Mesendoderm (in vitro differentiated cells): ENCODE results near the gene FOSB.

ENCODE experiments used
- DNase-seq: peaks from one replicate; pipeline ENCODE4 v3.0.0; 2013
- H2AK5ac ChIP-seq: 2 replicates; pipeline ENCODE4 v1.6.1; 2013; ENCODE audit warnings: low read length, inconsistent platforms
- H2BK120ac ChIP-seq: 2 replicates; pipeline ENCODE4 v1.6.1; 2013; ENCODE audit warnings: low read depth, mild to moderate bottlenecking, low read length, moderate library complexity, mixed read lengths
- H2BK15ac ChIP-seq: replicated peaks from 2 replicates; pipeline ENCODE4 v1.6.1; 2013; ENCODE audit warnings: low read depth, mild to moderate bottlenecking, moderate library complexity
- H2BK5ac ChIP-seq: 2 replicates; pipeline ENCODE4 v1.6.1; 2013; ENCODE audit warnings: low read length, inconsistent platforms
- H3K18ac ChIP-seq: 2 replicates; pipeline ENCODE4 v1.6.1; 2013; ENCODE audit warnings: mild to moderate bottlenecking, low read length, mixed read lengths
- H3K23ac ChIP-seq: one replicate; pipeline ENCODE4 v1.6.1; 2013; ENCODE audit warnings: low read length
- H3K27ac ChIP-seq: 2 replicates; pipeline ENCODE4 v1.5.1; 2013; ENCODE audit warnings: low read depth, mild to moderate bottlenecking, inconsistent platforms, low read length, moderate library complexity
- H3K27me3 ChIP-seq: 2 replicates; pipeline ENCODE4 v1.6.1; 2013; ENCODE audit warnings: low read length, control low read depth, mild to moderate bottlenecking, inconsistent platforms; ENCODE audit not compliant: insufficient read depth, poor library complexity
- H3K36me3 ChIP-seq: 2 replicates; pipeline ENCODE4 v1.6.1; 2013; ENCODE audit warnings: low read length, inconsistent platforms; ENCODE audit not compliant: control insufficient read depth, insufficient read depth
- H3K4ac ChIP-seq: one replicate; pipeline ENCODE4 v1.6.1; 2013; ENCODE audit warnings: low read depth, mild to moderate bottlenecking, low read length, moderate library complexity
- H3K4me1 ChIP-seq: 2 replicates; pipeline ENCODE4 v1.6.1; 2013; ENCODE audit warnings: low read depth, low read length, inconsistent platforms; ENCODE audit not compliant: control insufficient read depth
- H3K4me2 ChIP-seq: 2 replicates; pipeline ENCODE4 v1.6.1; 2013; ENCODE audit warnings: low read length
- H3K4me3 ChIP-seq: 2 replicates; pipeline ENCODE4 v1.5.1; 2013; ENCODE audit warnings: mild to moderate bottlenecking, low read length
- H3K56ac ChIP-seq: one replicate; pipeline ENCODE4 v1.6.1; 2013; ENCODE audit warnings: low read length
- H3K79me1 ChIP-seq: 2 replicates; pipeline ENCODE4 v1.6.1; 2013; ENCODE audit warnings: low read length, inconsistent platforms
- H3K79me2 ChIP-seq: 2 replicates; pipeline ENCODE4 v1.6.1; 2013; ENCODE audit warnings: mild to moderate bottlenecking, low read length; ENCODE audit not compliant: control insufficient read depth, insufficient read depth
- H3K9ac ChIP-seq: 2 replicates; pipeline ENCODE4 v1.6.1; 2013; ENCODE audit warnings: low read length, inconsistent platforms
- H4K5ac ChIP-seq: one replicate; pipeline ENCODE4 v1.6.1; 2013; ENCODE audit warnings: low read length
- H4K8ac ChIP-seq: one replicate; pipeline ENCODE4 v1.6.1; 2013; ENCODE audit warnings: low read depth, mild to moderate bottlenecking, control low read depth, low read length, moderate library complexity
- WGBS: extraction: QIAGEN DNeasy Blood & Tissue Kit; methylation state at CpG from one replicate; pipeline ENCODE4 v1.1.7; 2013; ENCODE audit warnings: low lambda C conversion rate, missing lambda C conversion rate; ENCODE audit not compliant: insufficient coverage; ENCODE audit errors: extremely low coverage; 5-methylcytosine and 5-hydroxymethylcytosine counted together

Gene FOSB

DNA sequence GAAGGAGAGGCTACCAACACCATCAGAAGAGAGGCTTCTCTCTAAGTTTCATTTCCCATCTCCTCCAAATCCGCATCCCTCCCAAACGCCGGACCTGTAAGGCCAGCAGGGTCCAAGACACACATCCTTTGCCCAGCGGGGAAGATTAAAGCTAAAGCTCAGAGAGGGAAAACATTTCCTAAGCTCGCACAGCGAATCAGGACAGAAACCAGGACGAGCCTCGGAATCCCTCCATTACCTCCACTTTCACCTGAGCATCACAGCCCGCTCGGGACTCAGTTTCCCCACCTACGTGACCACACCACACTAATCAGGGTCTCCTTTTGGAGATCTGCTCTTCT is 711 bp upstream of the FOSB start:
- H3K9ac ChIP-seq, result peak overlapping the region; percentile 73
- no peaks in the 10 kb centered on the region for H3K79me2 ChIP-seq
- H3K4me2 ChIP-seq, result peak overlapping the region; percentile 96
- H4K5ac ChIP-seq, result no peak overlapping the region
- no peak overlapping the region for H2BK5ac ChIP-seq
- H4K8ac ChIP-seq, result no peak overlapping the region
- H3K27me3 ChIP-seq, result no peaks in the 10 kb centered on the region
- H3K18ac ChIP-seq, result no peak overlapping the region
- H2AK5ac ChIP-seq, result no peak overlapping the region
- no peak overlapping the region for H2BK15ac ChIP-seq
- peak overlapping the region; percentile 79 for H3K56ac ChIP-seq
- no peaks in the 10 kb centered on the region for H3K79me1 ChIP-seq
- H3K23ac ChIP-seq, result no peak overlapping the region
- H3K4me3 ChIP-seq, result peak overlapping the region; percentile 53
- no peaks in the 10 kb centered on the region for H3K36me3 ChIP-seq
- peak; percentile 46 for DNase-seq
- no peak overlapping the region for H3K27ac ChIP-seq
- H2BK120ac ChIP-seq, result no peak overlapping the region
- peaks cover 1% of the 10 kb centered on the region for H3K4me1 ChIP-seq
- no CpG with 5 or more reads among the region's 11 CpGs for WGBS
- no peak overlapping the region for H3K4ac ChIP-seq

DNA sequence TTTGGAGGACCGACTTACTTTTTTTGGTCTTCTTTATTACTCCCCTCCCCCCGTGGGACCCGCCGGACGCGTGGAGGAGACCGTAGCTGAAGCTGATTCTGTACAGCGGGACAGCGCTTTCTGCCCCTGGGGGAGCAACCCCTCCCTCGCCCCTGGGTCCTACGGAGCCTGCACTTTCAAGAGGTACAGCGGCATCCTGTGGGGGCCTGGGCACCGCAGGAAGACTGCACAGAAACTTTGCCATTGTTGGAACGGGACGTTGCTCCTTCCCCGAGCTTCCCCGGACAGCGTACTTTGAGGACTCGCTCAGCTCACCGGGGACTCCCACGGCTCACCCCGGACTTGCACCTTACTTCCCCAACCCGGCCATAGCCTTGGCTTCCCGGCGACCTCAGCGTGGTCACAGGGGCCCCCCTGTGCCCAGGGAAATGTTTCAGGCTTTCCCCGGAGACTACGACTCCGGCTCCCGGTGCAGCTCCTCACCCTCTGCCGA is 409 bp downstream of the FOSB start:
- Histone ChIP-seq H3K36me3 (no peaks in the 10 kb centered on the region), H3K9ac (peak overlapping the region; percentile 56), H3K23ac (peak overlapping the region; percentile 85), H3K18ac (no peak overlapping the region), H3K4me1 (peaks cover 1% of the 10 kb centered on the region), H2AK5ac (no peak overlapping the region), H3K79me1 (no peaks in the 10 kb centered on the region), H3K4me3 (no peak overlapping the region), H4K5ac (no peak overlapping the region), H3K79me2 (no peaks in the 10 kb centered on the region), H3K56ac (peak overlapping the region; percentile 50), H2BK15ac (no peak overlapping the region), H4K8ac (no peak overlapping the region), H3K4ac (no peak overlapping the region), H3K27ac (no peak overlapping the region), H2BK120ac (no peak overlapping the region), H3K4me2 (peak overlapping the region; percentile 72), H2BK5ac (no peak overlapping the region), H3K27me3 (no peaks in the 10 kb centered on the region)
- peak; percentile 46 for DNase-seq
- WGBS, result no CpG with 5 or more reads among the region's 31 CpGs

DNA sequence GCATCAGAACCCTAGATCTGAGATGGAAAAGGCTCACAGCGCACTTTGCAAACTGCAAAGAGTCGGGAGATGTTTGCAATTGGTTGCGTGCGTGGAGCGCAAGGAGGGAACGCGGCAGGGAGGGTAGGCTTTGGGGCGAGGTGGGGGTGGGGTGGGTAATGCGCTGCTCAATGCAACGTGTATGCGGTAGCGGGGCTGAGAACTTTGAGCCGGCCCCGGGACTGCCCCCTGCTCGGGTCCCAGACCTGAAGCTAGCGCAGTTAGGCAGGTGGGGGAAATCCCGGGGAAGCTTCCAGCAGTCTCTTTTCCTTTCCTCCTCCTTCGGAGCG is 971 bp downstream of the FOSB start:
- Histone ChIP-seq H2BK120ac (no peak overlapping the region), H3K4me1 (peaks cover 1% of the 10 kb centered on the region), H2BK5ac (no peak overlapping the region), H3K4me2 (peak overlapping the region; percentile 72), H3K36me3 (no peaks in the 10 kb centered on the region), H4K5ac (no peak overlapping the region), H3K27me3 (no peaks in the 10 kb centered on the region), H3K18ac (no peak overlapping the region), H3K23ac (no peak overlapping the region), H3K4me3 (peak overlapping the region; percentile 24), H3K79me2 (no peaks in the 10 kb centered on the region), H3K4ac (no peak overlapping the region), H3K79me1 (no peaks in the 10 kb centered on the region), H2BK15ac (no peak overlapping the region), H4K8ac (no peak overlapping the region), H3K9ac (peak overlapping the region; percentile 56), H3K27ac (no peak overlapping the region), H2AK5ac (no peak overlapping the region), H3K56ac (peak overlapping the region; percentile 78)
- no peak for DNase-seq
- WGBS, result no CpG with 5 or more reads among the region's 19 CpGs

DNA sequence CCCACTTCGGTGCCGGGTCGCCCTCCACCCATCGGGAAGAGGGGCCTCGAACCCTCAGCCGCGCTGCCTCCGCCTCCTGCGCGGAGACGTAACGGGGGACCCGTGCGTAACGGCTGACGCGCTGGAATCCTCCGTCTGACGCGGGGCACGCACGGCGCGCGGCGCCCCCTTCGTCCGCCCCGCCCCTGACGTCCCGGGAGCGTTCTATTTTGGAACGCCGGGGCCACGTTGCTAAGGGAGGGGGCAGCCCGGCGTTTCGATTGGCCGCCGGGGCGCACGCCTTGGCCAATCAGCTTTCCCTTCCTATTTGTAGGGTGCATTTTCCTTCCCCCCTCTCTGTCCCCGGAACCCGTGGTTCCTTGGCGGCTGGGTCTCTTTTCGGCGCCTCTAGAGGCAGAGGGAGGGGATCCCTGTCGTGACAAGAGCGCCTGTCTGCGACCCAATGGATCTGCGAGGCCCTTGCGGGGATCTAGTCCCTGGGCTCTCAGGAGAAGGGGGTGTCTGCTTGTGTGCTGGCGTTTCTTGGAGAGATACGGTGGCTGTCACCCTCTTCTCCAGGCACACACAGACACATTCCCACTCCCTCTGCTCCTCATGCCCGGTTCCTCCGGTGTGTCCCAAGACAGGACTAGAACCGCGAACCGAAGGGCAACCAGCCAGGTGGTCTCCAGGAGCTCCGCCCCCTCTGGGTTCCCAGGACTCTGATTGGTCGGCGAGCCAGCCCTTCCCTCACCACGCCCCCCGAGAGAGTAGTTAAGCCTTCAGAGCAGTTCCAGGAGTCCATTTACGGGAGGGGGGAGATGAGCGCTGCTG is 1.5 kb downstream of the FOSB start:
- no peak overlapping the region for H2BK5ac ChIP-seq
- H3K9ac ChIP-seq, result peak overlapping the region; percentile 56
- no peak overlapping the region for H3K23ac ChIP-seq
- H3K27ac ChIP-seq, result no peak overlapping the region
- peak; percentile 95 for DNase-seq
- H3K56ac ChIP-seq, result peak overlapping the region; percentile 78
- H2BK120ac ChIP-seq, result no peak overlapping the region
- H3K4ac ChIP-seq, result no peak overlapping the region
- no peak overlapping the region for H3K18ac ChIP-seq
- H2AK5ac ChIP-seq, result no peak overlapping the region
- no peak overlapping the region for H2BK15ac ChIP-seq
- no peak overlapping the region for H4K8ac ChIP-seq
- no peak overlapping the region for H4K5ac ChIP-seq
- H3K79me1 ChIP-seq, result no peaks in the 10 kb centered on the region
- no peaks in the 10 kb centered on the region for H3K36me3 ChIP-seq
- H3K79me2 ChIP-seq, result no peaks in the 10 kb centered on the region
- H3K4me1 ChIP-seq, result peaks cover 1% of the 10 kb centered on the region
- no peaks in the 10 kb centered on the region for H3K27me3 ChIP-seq
- H3K4me3 ChIP-seq, result peak overlapping the region; percentile 80
- peak overlapping the region; percentile 100 for H3K4me2 ChIP-seq
- WGBS, result no CpG with 5 or more reads among the region's 66 CpGs

DNA sequence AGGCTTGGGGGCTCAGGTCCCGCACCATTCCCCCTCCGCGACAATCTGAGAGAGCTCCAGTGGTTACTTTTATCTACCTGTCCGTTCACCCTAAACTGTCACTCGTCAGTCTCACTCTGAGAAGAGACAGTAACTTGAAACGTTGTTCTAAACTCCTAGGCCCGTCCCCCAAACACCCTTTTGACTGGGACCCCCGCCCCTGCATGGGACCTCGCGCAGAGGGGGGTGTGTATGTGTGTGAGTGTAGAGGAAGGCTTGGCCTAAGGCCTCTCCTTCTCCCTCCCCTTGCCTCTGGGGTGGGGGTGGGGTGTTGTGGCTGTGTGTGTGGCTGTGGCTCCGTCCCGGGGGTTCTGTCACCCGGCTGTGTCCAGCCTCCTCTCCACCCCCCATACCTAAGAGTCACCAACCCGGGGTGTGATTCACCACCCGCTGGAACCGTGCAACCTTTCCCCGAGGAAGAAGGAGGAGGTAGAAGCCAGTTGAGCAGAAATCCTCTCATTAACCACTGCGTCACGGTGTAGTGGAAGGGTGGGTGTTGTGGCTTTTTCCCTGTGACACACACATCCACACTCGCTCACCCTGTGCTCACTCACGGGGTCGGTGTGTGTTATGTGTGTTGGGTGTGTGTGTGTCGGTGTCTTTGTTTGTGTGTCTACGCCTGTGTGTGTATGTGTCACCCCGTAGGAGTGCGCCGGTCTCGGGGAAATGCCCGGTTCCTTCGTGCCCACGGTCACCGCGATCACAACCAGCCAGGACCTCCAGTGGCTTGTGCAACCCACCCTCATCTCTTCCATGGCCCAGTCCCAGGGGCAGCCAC is 2.4 kb downstream of the FOSB start:
- Histone ChIP-seq H3K4me3 (no peak overlapping the region), H3K79me2 (no peaks in the 10 kb centered on the region), H3K36me3 (no peaks in the 10 kb centered on the region), H3K18ac (no peak overlapping the region), H3K79me1 (no peaks in the 10 kb centered on the region), H2BK5ac (no peak overlapping the region), H4K5ac (no peak overlapping the region), H3K4me1 (peaks cover 1% of the 10 kb centered on the region), H3K27me3 (no peaks in the 10 kb centered on the region), H4K8ac (no peak overlapping the region), H2BK15ac (no peak overlapping the region), H3K4ac (no peak overlapping the region), H3K27ac (no peak overlapping the region), H3K9ac (peak overlapping the region; percentile 54), H3K4me2 (peak overlapping the region; percentile 54), H2BK120ac (no peak overlapping the region), H3K56ac (peak overlapping the region; percentile 56), H3K23ac (no peak overlapping the region), H2AK5ac (no peak overlapping the region)
- DNase-seq, result peak; percentile 54
- no CpG with 5 or more reads among the region's 33 CpGs for WGBS
